ENCODE results near the gene KIRREL3.

DNA sequence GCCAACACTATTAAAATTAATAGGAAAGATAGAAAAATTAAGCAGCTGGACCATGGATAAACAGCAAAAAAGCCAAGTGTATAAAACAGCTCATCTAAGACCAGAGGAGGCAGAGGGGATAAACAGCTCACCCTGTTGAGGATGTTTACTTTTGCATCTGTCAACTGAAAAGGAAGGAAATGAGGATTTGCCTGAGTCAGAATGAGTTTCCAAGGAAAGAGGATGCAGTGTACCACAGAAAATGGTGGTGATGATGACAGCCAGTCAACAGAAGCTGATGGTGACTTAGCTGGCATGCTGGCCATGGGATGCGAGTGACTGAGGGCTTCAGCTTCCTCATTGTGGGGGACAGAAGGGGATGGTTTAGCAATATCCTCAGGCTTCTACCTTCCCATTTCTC is 183.5 kb downstream of the KIRREL3 start:
- TF ChIP-seq, protein P1, sequence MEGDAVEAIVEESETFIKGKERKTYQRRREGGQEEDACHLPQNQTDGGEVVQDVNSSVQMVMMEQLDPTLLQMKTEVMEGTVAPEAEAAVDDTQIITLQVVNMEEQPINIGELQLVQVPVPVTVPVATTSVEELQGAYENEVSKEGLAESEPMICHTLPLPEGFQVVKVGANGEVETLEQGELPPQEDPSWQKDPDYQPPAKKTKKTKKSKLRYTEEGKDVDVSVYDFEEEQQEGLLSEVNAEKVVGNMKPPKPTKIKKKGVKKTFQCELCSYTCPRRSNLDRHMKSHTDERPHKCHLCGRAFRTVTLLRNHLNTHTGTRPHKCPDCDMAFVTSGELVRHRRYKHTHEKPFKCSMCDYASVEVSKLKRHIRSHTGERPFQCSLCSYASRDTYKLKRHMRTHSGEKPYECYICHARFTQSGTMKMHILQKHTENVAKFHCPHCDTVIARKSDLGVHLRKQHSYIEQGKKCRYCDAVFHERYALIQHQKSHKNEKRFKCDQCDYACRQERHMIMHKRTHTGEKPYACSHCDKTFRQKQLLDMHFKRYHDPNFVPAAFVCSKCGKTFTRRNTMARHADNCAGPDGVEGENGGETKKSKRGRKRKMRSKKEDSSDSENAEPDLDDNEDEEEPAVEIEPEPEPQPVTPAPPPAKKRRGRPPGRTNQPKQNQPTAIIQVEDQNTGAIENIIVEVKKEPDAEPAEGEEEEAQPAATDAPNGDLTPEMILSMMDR (IDR thresholded peaks at IDR 0.05) = no peak
- TF ChIP-seq EP300 (IDR thresholded peaks at IDR 0.05) (no peak), HOXA7 (CRISPR knock-in tag; IDR thresholded peaks at IDR 0.05) (no peak), MAFK (IDR thresholded peaks at IDR 0.05; ENCODE audit: partially characterized antibody) (no peak), KDM5A (IDR thresholded peaks at IDR 0.05) (no peak), POLR2A (IDR thresholded peaks at IDR 0.05; ENCODE audit: low read length) (no peak), NFE2L2 (conservative IDR thresholded peaks at IDR 0.05; ENCODE audit: low read length) (no peak), RCOR1 (IDR thresholded peaks at IDR 0.05; ENCODE audit: low read depth, low read length) (no peak), RAD21 (conservative IDR thresholded peaks at IDR 0.05 in 1 of 2, IDR thresholded peaks at IDR 0.05 in 1 of 2) (no peak), RFX5 (IDR thresholded peaks at IDR 0.05) (no peak)
- TF ChIP-seq, protein P2, sequence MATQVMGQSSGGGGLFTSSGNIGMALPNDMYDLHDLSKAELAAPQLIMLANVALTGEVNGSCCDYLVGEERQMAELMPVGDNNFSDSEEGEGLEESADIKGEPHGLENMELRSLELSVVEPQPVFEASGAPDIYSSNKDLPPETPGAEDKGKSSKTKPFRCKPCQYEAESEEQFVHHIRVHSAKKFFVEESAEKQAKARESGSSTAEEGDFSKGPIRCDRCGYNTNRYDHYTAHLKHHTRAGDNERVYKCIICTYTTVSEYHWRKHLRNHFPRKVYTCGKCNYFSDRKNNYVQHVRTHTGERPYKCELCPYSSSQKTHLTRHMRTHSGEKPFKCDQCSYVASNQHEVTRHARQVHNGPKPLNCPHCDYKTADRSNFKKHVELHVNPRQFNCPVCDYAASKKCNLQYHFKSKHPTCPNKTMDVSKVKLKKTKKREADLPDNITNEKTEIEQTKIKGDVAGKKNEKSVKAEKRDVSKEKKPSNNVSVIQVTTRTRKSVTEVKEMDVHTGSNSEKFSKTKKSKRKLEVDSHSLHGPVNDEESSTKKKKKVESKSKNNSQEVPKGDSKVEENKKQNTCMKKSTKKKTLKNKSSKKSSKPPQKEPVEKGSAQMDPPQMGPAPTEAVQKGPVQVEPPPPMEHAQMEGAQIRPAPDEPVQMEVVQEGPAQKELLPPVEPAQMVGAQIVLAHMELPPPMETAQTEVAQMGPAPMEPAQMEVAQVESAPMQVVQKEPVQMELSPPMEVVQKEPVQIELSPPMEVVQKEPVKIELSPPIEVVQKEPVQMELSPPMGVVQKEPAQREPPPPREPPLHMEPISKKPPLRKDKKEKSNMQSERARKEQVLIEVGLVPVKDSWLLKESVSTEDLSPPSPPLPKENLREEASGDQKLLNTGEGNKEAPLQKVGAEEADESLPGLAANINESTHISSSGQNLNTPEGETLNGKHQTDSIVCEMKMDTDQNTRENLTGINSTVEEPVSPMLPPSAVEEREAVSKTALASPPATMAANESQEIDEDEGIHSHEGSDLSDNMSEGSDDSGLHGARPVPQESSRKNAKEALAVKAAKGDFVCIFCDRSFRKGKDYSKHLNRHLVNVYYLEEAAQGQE (IDR thresholded peaks at IDR 0.05) = no peak
- TF ChIP-seq, protein P3, sequence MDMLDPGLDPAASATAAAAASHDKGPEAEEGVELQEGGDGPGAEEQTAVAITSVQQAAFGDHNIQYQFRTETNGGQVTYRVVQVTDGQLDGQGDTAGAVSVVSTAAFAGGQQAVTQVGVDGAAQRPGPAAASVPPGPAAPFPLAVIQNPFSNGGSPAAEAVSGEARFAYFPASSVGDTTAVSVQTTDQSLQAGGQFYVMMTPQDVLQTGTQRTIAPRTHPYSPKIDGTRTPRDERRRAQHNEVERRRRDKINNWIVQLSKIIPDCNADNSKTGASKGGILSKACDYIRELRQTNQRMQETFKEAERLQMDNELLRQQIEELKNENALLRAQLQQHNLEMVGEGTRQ (IDR thresholded peaks at IDR 0.05) = no peak

All from A549 (cell line).